Gastroesophageal sphincter (tissue), 4 donors: Measurements from ENCODE around the gene TTLL1. TPM values are rescaled to one million over a fixed set of nuclear protein-coding genes. Genes with fewer than 3 reads are reported as not detected.

Experiments used
- ATAC-seq: fragments of 150-250 bp; one replicate; pipeline ENCODE4 v1.9.1; 2016; ENCODE audit warnings: mild to moderate bottlenecking, moderate library complexity
- H3K27ac ChIP-seq, 4 donors: fragments of 200-600 bp; sonication (generic) in 3 of 4; 1 replicate in 3 of 4; 2 replicates in 1 of 4; pipeline ENCODE4 v1.5.1; 2016 to 2019
- H3K27me3 ChIP-seq: fragments of 200-600 bp; sonication (generic); one replicate; pipeline ENCODE4 v1.5.1; 2019
- H3K36me3 ChIP-seq, 2 donors: fragments of 200-600 bp; sonication (generic); one replicate each; pipeline ENCODE4 v1.5.1; 2019; ENCODE audit warnings: control low read depth in 1 of 2
- H3K4me1 ChIP-seq, 3 donors: fragments of 200-600 bp; sonication (generic); 1 replicate in 2 of 3; 2 replicates in 1 of 3; pipeline ENCODE4 v1.5.1; 2016 to 2019; ENCODE audit warnings: control low read depth in 2 of 3
- H3K4me3 ChIP-seq, 2 donors: fragments of 200-600 bp; sonication (generic); one replicate each; pipeline ENCODE4 v1.5.1; 2019; ENCODE audit warnings: mild to moderate bottlenecking in 1 of 2, moderate library complexity in 1 of 2
- H3K9me3 ChIP-seq, 3 donors: fragments of 200-600 bp; sonication (generic); one replicate each; pipeline ENCODE4 v1.5.1; 2017 to 2019; ENCODE audit warnings: control low read depth in 2 of 3
- EP300 ChIP-seq: sonication (generic); formaldehyde crosslinking; IDR thresholded peaks from one replicate; pipeline ENCODE4 v1.6.1; 2017; ENCODE audit warnings: antibody characterized with exemption, mild to moderate bottlenecking
- POLR2A ChIP-seq, 2 donors: fragments of 450-650 bp; IDR thresholded peaks; one replicate each; pipeline ENCODE4 v1.6.1; 2017; ENCODE audit warnings: antibody characterized with exemption in 2 of 2, mild to moderate bottlenecking in 2 of 2, moderate library complexity in 1 of 2
- POLR2AphosphoS5 ChIP-seq: sonication (generic); formaldehyde crosslinking; IDR thresholded peaks from one replicate; pipeline ENCODE4 v1.6.1; 2017; ENCODE audit warnings: antibody characterized with exemption
- WGBS, 2 donors: methylation state at CpG; one replicate each; pipeline ENCODE4 v1.1.5; 2018; ENCODE audit warnings: low coverage in 1 of 2; 5-methylcytosine and 5-hydroxymethylcytosine counted together
- total RNA-seq, 4 donors: library from RNA; depleted of rRNA; stranded (reverse); fragments of >200 nt; gene quantifications; one replicate each; pipeline ENCODE4 v1.1.0, GENCODE V29; 2016
- TF ChIP-seq, protein P1 (sequence below), 4 experiments: fragments of 200-600 bp in 2 of 4; fragments of 450-650 bp in 2 of 4; sonication (generic) in 1 of 4; IDR thresholded peaks; one replicate each; pipeline ENCODE4 v1.5.1; 2017 to 2019; ENCODE audit warnings: antibody characterized with exemption in 4 of 4, mild to moderate bottlenecking in 2 of 4, moderate library complexity in 2 of 4

Gene TTLL1
- total RNA-seq, 4 donors from 2014 or later = 3.9 to 8.0 (median 5.4) TPM

GRCh38 chr22:43039800-43040199, 49.4 kb downstream of the TTLL1 start:
- ATAC-seq = no peak
- Histone ChIP-seq H3K27ac (no peak overlapping the region), H3K36me3 (no peaks in the 10 kb centered on the region), H3K4me3 (no peak overlapping the region), H3K4me1 (peaks cover 0 to 14% (median 0%) of the 10 kb centered on the region in 3 donors), H3K27me3 (no peaks in the 10 kb centered on the region), H3K9me3 (no peaks in the 10 kb centered on the region)
- 77 to 100% methylated on average over 3 to 10 of the region's 13 CpGs for WGBS, 2 donors
- no peak for TF ChIP-seq POLR2AphosphoS5
- no peak for TF ChIP-seq EP300
- no peak for TF ChIP-seq POLR2A (IDR thresholded peaks at IDR 0.05)
- TF ChIP-seq, protein P1, sequence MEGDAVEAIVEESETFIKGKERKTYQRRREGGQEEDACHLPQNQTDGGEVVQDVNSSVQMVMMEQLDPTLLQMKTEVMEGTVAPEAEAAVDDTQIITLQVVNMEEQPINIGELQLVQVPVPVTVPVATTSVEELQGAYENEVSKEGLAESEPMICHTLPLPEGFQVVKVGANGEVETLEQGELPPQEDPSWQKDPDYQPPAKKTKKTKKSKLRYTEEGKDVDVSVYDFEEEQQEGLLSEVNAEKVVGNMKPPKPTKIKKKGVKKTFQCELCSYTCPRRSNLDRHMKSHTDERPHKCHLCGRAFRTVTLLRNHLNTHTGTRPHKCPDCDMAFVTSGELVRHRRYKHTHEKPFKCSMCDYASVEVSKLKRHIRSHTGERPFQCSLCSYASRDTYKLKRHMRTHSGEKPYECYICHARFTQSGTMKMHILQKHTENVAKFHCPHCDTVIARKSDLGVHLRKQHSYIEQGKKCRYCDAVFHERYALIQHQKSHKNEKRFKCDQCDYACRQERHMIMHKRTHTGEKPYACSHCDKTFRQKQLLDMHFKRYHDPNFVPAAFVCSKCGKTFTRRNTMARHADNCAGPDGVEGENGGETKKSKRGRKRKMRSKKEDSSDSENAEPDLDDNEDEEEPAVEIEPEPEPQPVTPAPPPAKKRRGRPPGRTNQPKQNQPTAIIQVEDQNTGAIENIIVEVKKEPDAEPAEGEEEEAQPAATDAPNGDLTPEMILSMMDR (IDR thresholded peaks at IDR 0.05) = no peak

- Histone ChIP-seq H3K4me3 (no peak overlapping the region), H3K27ac (no peak overlapping the region), H3K36me3 (no peaks in the 10 kb centered on the region), H3K4me1 (peaks cover 0 to 24% (median 0%) of the 10 kb centered on the region in 3 donors), H3K9me3 (no peaks in the 10 kb centered on the region), H3K27me3 (no peaks in the 10 kb centered on the region)
- ATAC-seq = no peak
- WGBS, 2 donors = 88 to 93% methylated on average over 6 to 8 of the region's 15 CpGs
- no peak for TF ChIP-seq POLR2AphosphoS5
- TF ChIP-seq EP300 = no peak
- TF ChIP-seq, protein P1 (IDR thresholded peaks at IDR 0.05) = no peak
- TF ChIP-seq POLR2A (IDR thresholded peaks at IDR 0.05) = no peak
These were observed 50.9 kb downstream of the TTLL1 start for GRCh38 chr22:43038325-43038724.

- H3K27ac ChIP-seq = peak overlapping the region in 3 of 4 donors; percentile 21 to 66 (median 54)
- peak; percentile 90 for ATAC-seq
These were observed 52.8 kb downstream of the TTLL1 start for GRCh38 chr22:43036282-43036829.

GRCh38 chr22:43035250-43035649, 53.9 kb downstream of the TTLL1 start:
- H3K27me3 ChIP-seq = no peaks in the 10 kb centered on the region
- no peaks in the 10 kb centered on the region for H3K9me3 ChIP-seq
- 94% methylated on average over 3 of the region's 9 CpGs; no CpG with 5 or more reads in 1 of the 2 donors for WGBS, 2 donors
- no peak for ATAC-seq
- no peak overlapping the region for H3K4me3 ChIP-seq
- peaks cover 0 to 24% (median 0%) of the 10 kb centered on the region in 3 donors for H3K4me1 ChIP-seq
- H3K36me3 ChIP-seq = no peaks in the 10 kb centered on the region
- TF ChIP-seq, protein P1 (IDR thresholded peaks at IDR 0.05) = no peak
- no peak for TF ChIP-seq POLR2A (IDR thresholded peaks at IDR 0.05)
- TF ChIP-seq POLR2AphosphoS5 = no peak
- no peak for TF ChIP-seq EP300
- H3K27ac ChIP-seq = no peak overlapping the region

More at GRCh38 chr22:43036282-43036829, 52.8 kb downstream of the TTLL1 start:
- 0 to 69% methylated on average over 1 to 2 of the region's 19 CpGs for WGBS, 2 donors
- no peaks in the 10 kb centered on the region for H3K27me3 ChIP-seq
- H3K4me3 ChIP-seq = no peak overlapping the region
- TF ChIP-seq POLR2A (IDR thresholded peaks at IDR 0.05) = no peak
- TF ChIP-seq, protein P1 (IDR thresholded peaks at IDR 0.05) = no peak
- no peak for TF ChIP-seq EP300
- TF ChIP-seq POLR2AphosphoS5 = peak; percentile 60
- H3K9me3 ChIP-seq = no peaks in the 10 kb centered on the region
- H3K36me3 ChIP-seq = no peaks in the 10 kb centered on the region
- H3K4me1 ChIP-seq = peaks cover 0 to 24% (median 0%) of the 10 kb centered on the region in 3 donors

GRCh38 chr22:43031617-43032016, 57.6 kb downstream of the TTLL1 start:
- Histone ChIP-seq H3K27me3 (no peaks in the 10 kb centered on the region), H3K4me1 (peaks cover 0 to 23% (median 0%) of the 10 kb centered on the region in 3 donors), H3K4me3 (no peak overlapping the region), H3K27ac (no peak overlapping the region), H3K9me3 (no peaks in the 10 kb centered on the region), H3K36me3 (no peaks in the 10 kb centered on the region)
- no peak for ATAC-seq
- TF ChIP-seq POLR2AphosphoS5 = no peak
- no peak for TF ChIP-seq POLR2A (IDR thresholded peaks at IDR 0.05)
- no peak for TF ChIP-seq EP300
- TF ChIP-seq, protein P1 (IDR thresholded peaks at IDR 0.05) = no peak
- 93 to 94% methylated on average over 2 to 3 of the region's 3 CpGs for WGBS, 2 donors
